T-helper 1 cell (primary cell): Measurements from ENCODE around the gene CFC1.
"Not testable (repeated sequence)": the region's sequence is repeated elsewhere in the genome, so short reads cannot be mapped to it uniquely, and the experiment has no call there.

Experiments
- DNase-seq, 5 donors: peaks; one replicate each; pipeline ENCODE4 v3.0.0-alpha.2; 2012 to 2020
- total RNA-seq, 4 donors: gene quantifications; one replicate each; lab custom pipeline; 2026; lab: John Stamatoyannopoulos, UW

The CFC1 gene
- 0 reads per million in 4 donors for total RNA-seq

GRCh38 chr2:130599393-130599792, at the start of gene CFC1:
TSS of gene CFC1 (minus strand) at chr2:130599575. CDS start at chr2:130599287, 288 bp downstream.
- DNase-seq = not testable (repeated sequence)

GRCh38 chr2:130641688-130642087, 42.3 kb upstream of the CFC1 start:
- DNase-seq = not testable (repeated sequence)

- not testable (repeated sequence) for DNase-seq
Observed at GRCh38 chr2:130638973-130639372, 39.6 kb upstream of the CFC1 start.

GRCh38 chr2:130628784-130629475, 29.6 kb upstream of the CFC1 start:
- not testable (repeated sequence) for DNase-seq

GRCh38 chr2:130611140-130611539, 11.8 kb upstream of the CFC1 start, which contains the start of gene POTEJ:
TSS of gene POTEJ (plus strand) at chr2:130611440. CDS start at chr2:130611533, 93 bp downstream.
- DNase-seq = not testable (repeated sequence)

- not testable (repeated sequence) for DNase-seq
Observed at GRCh38 chr2:130610486-130610885, 11.1 kb upstream of the CFC1 start.

- not testable (repeated sequence) for DNase-seq
Observed at GRCh38 chr2:130609002-130609920, 9.9 kb upstream of the CFC1 start.

- not testable (repeated sequence) for DNase-seq
Observed at GRCh38 chr2:130608276-130609001, 9.1 kb upstream of the CFC1 start.

- DNase-seq = not testable (repeated sequence)
Observed at GRCh38 chr2:130601648-130602302, 2.4 kb upstream of the CFC1 start.

GRCh38 chr2:130599926-130600325, 551 bp upstream of the CFC1 start:
- DNase-seq = not testable (repeated sequence)

- not testable (repeated sequence) for DNase-seq
Observed at GRCh38 chr2:130598463-130598862, 912 bp downstream of the CFC1 start.

GRCh38 chr2:130597994-130598393, 1.4 kb downstream of the CFC1 start:
- DNase-seq = not testable (repeated sequence)

GRCh38 chr2:130596757-130597156, 2.6 kb downstream of the CFC1 start:
- not testable (repeated sequence) for DNase-seq

- DNase-seq = not testable (repeated sequence)
Observed at GRCh38 chr2:130594011-130594410, 5.4 kb downstream of the CFC1 start.

GRCh38 chr2:130592791-130593414, 6.5 kb downstream of the CFC1 start:
- DNase-seq = not testable (repeated sequence)

GRCh38 chr2:130590842-130591359, 8.5 kb downstream of the CFC1 start:
- DNase-seq = not testable (repeated sequence)

GRCh38 chr2:130590170-130590841, 9.1 kb downstream of the CFC1 start:
- DNase-seq = not testable (repeated sequence)

- not testable (repeated sequence) for DNase-seq
Observed at GRCh38 chr2:130588688-130589458, 10.5 kb downstream of the CFC1 start.

GRCh38 chr2:130584726-130585125, 14.6 kb downstream of the CFC1 start:
- DNase-seq = not testable (repeated sequence)

- DNase-seq = not testable (repeated sequence)
Observed at GRCh38 chr2:130583582-130583981, 15.8 kb downstream of the CFC1 start.
